ENCODE data around the gene PREX1.
"Not testable (repeated sequence)": the region's sequence is repeated elsewhere in the genome, so short reads cannot be mapped to it uniquely, and the experiment has no call there.

Gene PREX1

GRCh38 chr20:48770700-48771442 lies 56.9 kb downstream of the PREX1 start:
- no peak for FAIRE-seq

GRCh38 chr20:48769069-48769983 lies 58.5 kb downstream of the PREX1 start:
- no peak for FAIRE-seq

GRCh38 chr20:48766961-48767960 lies 60.5 kb downstream of the PREX1 start:
- FAIRE-seq, result no peak

GRCh38 chr20:48766205-48766604 lies 61.6 kb downstream of the PREX1 start:
- FAIRE-seq, result no peak

GRCh38 chr20:48765359-48765758 lies 62.4 kb downstream of the PREX1 start:
- FAIRE-seq, result no peak

GRCh38 chr20:48763216-48763914 lies 64.4 kb downstream of the PREX1 start:
- FAIRE-seq, result no peak

- FAIRE-seq, result no peak
Measured at GRCh38 chr20:48761874-48762273, 65.9 kb downstream of the PREX1 start.

- no peak for FAIRE-seq
Measured at GRCh38 chr20:48761023-48761785, 66.6 kb downstream of the PREX1 start.

GRCh38 chr20:48760403-48760983 lies 67.3 kb downstream of the PREX1 start:
- no peak for FAIRE-seq

GRCh38 chr20:48759631-48760245 lies 68.1 kb downstream of the PREX1 start:
- no peak for FAIRE-seq

GRCh38 chr20:48758206-48758820 lies 69.5 kb downstream of the PREX1 start:
- no peak for FAIRE-seq

GRCh38 chr20:48756774-48757173 lies 71.0 kb downstream of the PREX1 start:
- FAIRE-seq, result not testable (repeated sequence)

- no peak for FAIRE-seq
Measured at GRCh38 chr20:48754292-48754691, 73.5 kb downstream of the PREX1 start.

- no peak for FAIRE-seq
Measured at GRCh38 chr20:48752963-48753362, 74.8 kb downstream of the PREX1 start.

- FAIRE-seq, result no peak
Measured at GRCh38 chr20:48751871-48752270, 75.9 kb downstream of the PREX1 start.

- no peak for FAIRE-seq
Measured at GRCh38 chr20:48750941-48751635, 76.7 kb downstream of the PREX1 start.

- FAIRE-seq, result no peak
Measured at GRCh38 chr20:48750376-48750775, 77.4 kb downstream of the PREX1 start.

GRCh38 chr20:48749437-48749836 lies 78.4 kb downstream of the PREX1 start:
- FAIRE-seq, result no peak

- FAIRE-seq, result no peak
Measured at GRCh38 chr20:48748556-48748955, 79.2 kb downstream of the PREX1 start.

Data from TTC549 (cell line).